Amniotic epithelial cell (primary cell): Measurements from ENCODE around the gene TNIK.
A peak's percentile ranks its signal among the peaks of the same experiment; 100 is the strongest.
"Not testable (repeated sequence)": the region's sequence is repeated elsewhere in the genome, so short reads cannot be mapped to it uniquely, and the experiment has no call there.

ENCODE experiments used
- DNase-seq: peaks from one replicate; pipeline ENCODE4 v3.0.0-alpha.2; 2010; ENCODE audit warnings: low read depth

The TNIK gene

DNA sequence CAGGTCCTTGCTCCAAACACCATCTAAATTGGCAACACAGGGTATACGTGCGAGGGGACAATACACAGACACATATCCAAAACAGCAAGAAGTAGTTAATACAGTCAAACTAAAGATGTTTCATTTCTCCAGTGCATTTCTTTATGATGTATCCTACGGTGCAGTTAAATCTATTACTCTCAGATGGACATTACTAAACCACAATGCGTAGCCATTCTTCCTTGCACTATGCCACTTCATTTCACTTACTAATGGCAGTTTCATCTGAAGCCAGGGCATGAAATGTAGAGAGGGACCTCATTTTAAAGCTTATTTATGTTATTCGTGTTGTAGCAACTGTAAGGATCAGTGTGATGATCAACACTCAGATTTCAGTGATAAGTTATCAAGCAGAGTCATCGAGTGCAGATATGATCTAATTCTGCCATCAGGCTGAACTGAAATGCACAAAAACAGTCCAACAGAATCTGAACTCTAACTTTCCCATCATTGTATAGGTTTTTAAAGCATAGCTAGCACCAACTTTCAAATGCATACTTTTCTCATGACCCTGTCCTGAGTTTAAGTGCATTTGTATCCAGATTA lies 14.5 kb downstream of the TNIK start:
- no peak for DNase-seq

DNA sequence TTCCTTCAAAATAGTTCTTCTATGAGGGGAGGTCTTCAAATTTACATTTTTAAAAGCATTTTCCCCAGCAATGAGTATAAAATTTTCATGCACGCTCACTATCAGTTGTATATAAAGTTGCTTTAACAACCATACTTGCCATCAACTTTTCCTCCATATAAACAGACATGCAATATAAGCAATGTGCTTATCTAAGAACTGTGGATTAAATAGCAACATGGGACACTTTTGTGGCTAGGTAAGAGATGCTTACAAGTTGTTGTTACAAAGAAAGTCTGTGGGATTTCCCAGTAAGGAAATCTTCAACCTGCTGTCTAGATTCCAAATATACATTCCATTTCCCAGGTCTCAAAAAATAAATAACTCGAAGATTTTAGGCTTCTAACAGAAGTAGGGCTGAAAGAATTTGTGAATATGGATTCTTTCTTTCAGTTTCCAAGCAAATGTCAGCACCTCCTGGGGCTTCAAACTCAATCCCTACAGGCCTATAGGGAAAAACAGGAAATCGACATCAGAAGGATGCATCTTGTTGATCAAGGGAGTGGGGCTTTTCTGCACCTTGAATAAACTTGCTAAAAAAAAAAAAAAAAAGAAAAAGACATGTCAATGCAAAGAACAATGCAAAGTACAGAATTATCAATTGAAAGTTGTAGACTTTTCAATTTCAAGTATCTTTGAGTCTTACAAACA lies 16.1 kb downstream of the TNIK start:
- no peak for DNase-seq

DNA sequence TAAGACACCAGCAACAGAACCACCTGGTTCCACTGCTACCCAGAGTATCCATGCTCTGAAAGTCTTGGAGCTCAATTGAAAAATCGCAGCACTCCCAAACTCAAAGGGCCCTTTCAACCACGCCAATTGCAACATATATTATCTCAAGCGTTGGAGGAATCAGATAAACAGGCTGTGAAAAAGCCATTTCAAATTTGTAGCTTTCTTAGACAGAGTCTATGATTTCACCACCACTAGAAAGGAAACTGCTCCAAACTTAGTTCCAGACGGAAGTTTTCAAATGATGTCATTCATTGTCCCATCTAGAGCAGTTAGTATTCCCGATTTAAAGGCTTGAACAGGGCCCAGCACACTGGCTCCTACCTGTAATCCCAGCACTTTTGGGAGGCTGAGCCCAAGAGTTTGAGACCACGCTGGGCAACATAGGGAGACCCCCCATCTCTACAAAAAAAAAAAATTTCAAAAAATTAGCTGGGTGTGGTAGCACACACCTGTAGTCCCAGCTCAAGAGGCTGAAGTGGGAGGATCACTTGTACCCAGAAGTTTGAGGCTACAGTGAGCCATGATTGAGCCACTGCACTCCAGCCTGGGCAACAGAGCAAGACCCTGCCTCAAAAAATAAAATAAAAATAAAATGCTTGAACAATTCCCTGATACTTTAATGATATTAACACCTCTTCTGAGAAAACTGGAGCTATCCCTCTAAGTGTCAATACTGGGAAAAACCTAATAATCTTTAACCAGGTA lies 16.8 kb downstream of the TNIK start:
- DNase-seq, result peak; percentile 77

DNA sequence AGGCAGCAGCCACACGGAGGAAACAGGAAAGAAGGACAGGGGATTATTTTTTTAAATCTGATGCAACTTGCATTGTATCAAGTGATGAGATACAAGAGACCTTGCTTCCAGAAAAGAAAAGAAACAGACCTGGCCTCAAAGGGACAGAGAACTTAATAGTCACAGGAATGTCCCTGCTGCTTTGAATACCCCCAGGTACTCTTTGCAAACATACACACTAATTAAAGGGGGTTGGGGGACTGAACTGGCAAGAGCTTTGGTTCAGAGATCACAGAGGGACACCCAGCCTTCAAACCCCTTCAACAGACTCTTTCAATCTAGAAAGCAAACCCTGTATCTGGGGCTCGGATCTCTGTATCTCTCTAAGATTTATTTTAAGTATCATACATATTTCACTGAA lies 18.0 kb downstream of the TNIK start:
- no peak for DNase-seq

DNA sequence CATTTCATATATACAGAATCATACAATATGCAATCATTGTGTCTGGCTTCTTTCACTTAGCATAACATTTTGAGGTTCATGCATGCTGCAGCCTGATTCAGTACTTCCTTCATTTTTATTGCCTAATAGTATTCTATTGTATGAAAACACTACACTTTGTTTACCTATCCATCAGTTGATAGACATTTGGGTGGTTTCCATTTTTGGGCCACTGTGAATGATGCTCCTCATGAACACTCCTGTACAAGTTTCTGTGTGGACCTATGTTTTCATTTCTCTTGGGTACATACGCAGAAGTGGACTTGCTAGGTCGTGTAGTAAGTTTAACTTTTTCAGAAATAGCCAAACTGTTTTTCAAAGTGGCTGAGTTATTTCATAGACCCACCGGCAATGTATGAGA lies 18.8 kb downstream of the TNIK start:
- no peak for DNase-seq

DNA sequence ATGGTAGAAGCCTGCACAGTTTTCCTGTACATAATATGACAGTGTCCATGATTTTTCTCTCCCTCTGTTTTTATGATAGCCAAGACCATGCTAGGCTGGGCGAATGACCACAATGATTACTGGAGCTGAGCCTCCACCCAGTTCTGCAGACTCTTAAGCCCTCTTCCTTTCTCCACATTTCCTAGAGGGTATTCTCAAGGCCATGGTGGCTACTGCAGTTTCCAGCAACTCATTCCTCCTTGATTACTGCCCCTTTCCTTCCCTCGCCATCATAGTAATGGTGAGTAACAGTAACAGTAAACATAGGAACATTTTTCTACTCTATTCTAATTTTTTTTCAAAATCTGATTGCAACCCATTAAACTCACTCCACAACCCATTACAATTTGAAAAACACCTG lies 20.2 kb downstream of the TNIK start:
- DNase-seq, result peak; percentile 70

DNA sequence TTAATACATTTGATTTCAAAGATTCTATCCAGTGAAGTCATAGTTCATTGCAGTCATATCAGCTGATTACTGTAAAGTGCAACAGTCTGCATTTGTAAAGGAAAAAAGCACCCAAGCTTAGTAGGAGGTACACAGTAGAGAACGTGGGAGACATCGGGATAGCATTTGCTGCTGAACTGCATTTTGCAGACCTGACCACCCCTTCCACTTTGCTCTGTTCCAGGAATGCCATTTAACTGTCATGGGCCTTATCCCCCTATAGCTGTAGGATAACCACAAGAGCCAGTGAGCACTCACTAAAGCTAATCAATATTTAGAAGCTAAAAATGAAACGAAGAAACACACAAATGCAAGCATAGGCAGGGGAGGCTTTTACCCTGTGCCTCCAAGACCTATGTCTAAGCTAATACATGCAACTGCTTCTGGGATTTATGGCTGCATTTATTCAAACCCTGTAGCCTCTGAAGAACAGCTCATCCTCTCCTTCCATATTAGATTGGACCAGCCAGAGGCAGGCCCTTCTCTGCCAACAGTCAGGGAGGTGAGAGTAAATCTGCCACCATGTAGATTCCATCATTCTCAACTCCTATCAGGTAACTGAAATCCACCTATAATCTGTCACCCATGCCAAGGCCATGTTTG lies 23.0 kb downstream of the TNIK start:
- DNase-seq, result no peak

DNA sequence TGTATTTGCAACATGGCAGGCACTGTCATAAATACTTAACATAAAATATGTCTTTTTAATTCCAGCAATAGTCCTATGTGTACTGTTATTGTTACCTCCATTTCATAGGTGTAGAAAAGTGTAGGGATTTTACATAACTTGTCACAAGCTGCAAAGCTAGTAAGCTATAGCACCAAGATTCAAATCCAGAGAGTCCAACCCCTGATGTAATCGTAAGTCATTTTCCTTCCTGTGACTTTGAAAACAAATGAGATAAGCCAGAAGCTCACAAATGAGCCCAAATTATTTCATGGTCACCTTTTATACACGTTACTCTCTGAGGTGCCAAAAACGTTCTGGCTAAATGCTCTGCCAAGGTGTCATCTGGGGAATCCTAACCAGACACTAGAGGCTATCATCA lies 23.8 kb downstream of the TNIK start:
- DNase-seq, result no peak

DNA sequence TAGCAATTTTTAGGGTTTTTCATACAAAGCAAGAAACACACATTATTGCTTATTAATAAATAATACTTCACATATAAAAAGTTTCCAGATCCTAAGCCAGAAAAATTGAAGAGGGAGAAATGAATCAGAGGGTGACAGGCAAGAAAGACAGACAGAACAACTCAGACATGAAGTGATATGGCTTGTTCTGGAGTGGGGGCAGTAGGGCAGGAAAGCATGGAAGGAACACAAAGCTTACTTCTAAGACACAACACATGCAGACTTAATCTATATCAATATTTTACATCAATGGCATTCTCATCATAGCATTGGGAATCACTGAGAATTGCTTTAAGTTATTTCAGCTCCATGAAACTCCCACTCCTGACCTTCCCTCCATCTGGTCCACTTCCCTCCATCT lies 24.4 kb downstream of the TNIK start:
- no peak for DNase-seq

DNA sequence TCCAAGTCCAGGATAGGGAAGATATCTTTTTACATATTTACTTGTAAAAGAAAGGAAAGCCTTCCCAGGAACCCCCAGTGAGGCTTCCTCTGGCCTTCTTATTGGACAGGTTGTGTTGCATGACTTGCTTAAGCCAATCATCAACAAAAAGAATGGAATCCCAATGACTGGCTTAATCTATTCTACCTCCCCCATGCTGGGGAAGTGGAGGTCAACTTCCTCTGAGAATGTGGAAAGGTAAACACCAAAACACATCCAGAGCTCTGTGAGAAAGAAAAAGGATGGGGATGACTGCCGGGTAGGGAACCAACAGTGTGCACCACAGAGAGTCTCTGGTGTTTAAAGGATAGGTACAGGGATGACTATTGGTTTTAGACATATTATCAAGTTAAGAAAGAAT lies 25.1 kb downstream of the TNIK start:
- no peak for DNase-seq

DNA sequence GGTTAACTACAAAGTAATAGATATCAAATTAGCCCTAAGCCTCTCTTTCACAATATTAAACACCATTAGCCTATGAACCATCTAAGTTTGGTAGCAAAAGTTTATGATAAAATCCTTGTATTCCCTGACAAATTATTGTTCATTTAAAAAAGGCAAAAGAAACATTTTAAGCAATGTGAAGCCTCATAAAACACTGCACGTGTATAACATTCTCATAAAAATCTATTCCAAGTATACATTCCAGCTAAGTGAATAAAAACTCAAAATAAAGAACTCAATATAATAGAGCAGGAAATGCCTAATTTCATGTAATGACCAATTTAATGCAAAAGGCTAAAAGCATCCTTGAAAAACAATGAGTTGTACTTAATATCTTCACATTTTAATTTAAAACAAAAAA lies 27.7 kb downstream of the TNIK start:
- no peak for DNase-seq

DNA sequence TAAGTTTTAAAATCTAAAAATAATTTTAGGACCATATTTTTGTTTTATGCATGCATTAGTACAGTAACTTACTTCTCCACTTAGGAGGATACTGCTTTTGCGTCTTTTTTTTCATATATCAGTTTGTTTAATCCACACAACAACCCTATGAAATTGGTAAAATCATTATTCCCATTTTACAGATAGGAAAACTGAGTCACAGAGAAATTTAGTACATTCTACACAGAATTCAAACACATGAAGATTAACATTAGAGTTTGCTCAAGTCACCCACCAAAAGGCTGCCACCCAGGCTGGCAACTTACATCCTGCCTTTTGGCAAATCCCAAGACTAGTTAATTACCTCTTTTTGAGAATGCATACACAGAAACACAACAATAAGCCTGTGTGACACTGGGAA lies 28.7 kb downstream of the TNIK start:
- DNase-seq, result no peak

DNA sequence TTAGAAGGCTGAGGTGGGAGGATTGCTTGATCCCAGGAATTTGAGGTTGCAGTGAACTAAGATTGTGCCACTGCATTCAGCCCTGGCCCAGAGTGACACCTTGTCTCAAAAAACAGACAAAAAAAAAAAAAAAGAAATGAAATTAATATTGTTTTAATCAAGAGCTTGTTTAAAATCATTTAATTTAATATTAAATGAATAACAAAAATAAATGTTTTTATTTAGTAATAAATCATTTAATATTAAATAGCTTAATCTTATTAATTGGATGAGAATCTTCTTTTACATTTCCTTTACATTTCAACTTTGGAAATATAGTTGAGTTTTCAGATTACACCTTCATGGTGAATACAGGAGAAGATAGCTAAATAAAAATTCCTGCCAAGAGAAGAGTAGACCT lies 29.7 kb downstream of the TNIK start:
- no peak for DNase-seq

DNA sequence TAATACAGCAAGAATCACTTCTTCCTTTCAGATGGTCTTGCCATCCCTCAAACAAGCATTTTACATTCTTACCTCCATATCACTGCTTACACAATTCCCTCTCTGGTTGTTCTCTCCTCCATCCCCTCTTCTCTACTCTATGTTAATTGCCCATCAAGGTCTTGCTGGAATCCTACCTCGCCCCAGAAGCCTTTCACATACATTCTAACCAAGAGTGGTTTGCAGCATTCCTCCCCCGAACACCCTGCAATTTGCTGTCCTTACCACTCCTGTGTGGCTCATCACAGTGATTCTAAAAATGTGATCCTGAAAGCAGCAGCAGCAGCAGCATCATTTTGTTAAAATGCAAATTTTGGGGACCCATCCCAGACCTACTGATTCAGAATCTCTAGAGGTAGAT lies 30.6 kb downstream of the TNIK start:
- DNase-seq, result peak; percentile 18

DNA sequence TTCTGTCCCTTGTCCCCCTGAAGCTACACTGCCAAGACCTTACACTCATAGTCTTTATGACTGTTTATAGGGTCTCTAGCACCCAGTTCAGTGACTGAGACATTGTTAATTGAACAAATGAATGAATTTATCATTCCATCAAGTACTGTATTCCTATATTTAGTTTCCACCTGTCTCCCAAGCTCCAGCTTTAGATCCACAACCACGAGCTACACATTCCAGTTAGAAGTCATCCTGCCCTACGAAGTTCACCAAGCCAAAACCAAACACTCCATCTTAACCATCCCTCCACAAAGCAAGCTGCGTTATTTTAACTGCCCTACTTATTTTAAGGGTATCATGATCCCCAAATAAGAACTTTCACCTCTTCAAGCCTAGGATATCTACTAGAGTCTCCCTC lies 31.3 kb downstream of the TNIK start:
- DNase-seq, result no peak

DNA sequence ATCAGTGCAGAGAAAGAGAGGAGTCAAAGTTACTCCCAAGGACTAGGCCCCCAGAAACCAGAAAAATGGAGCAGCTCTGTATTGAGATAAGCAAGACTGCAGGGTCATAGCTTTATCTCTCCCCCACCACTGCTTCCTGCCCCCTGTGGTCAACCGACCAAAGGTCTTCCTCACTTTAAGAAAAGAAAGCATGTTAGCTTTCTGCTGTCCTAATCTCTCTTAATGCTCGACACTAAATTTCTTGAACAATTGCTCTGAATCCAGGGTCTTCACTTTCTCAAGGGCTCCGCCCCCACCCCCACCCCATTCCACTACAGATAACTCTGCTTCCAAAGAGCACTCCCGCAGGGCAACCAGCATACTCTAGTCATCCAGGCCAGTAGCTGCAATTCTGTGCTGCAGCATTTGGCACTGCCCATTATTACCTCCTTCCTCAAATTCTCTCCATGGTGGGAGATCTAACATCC lies 31.9 kb downstream of the TNIK start:
- no peak for DNase-seq

DNA sequence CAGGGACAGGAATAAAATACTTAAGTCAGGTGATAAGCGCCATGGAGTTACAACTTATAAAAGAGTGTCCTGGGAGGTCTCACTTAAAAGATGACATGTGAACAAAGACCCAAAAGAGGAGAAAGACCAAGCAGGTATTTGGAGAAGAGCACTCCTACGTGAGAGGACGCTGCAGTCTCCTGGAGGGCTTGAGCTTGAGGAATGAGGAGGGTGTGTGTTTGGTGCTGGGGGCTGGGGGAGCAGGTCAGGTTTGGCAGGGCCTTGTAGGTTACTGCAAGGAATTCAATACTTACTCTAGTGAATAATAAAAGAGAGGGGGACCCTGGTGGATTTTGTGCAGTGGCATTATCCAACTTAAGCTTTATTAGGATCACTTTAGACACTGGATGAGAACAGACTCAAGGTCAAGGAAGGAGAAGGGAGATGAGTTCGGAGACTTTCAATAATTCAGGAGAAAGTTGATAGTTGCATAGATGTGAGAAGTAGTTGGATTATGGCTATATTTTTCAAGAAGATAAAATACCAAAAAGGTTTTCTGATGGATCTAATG lies 32.4 kb downstream of the TNIK start:
- no peak for DNase-seq

DNA sequence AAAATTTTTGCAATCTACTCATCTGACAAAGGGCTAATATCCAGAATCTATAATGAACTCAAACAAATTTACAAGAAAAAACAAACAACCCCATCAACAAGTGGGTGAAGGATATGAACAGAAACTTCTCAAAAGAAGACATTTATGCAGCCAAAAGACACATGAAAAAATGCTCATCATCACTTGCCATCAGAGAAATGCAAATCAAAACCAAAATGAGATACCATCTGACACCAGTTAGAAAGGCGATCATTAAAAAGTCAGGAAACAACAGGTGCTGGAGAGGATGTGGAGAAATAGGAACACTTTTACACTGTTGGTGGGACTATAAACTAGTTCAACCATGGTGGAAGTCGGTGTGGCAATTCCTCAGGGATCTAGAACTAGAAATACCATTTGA lies 36.1 kb downstream of the TNIK start:
- not testable (repeated sequence) for DNase-seq

DNA sequence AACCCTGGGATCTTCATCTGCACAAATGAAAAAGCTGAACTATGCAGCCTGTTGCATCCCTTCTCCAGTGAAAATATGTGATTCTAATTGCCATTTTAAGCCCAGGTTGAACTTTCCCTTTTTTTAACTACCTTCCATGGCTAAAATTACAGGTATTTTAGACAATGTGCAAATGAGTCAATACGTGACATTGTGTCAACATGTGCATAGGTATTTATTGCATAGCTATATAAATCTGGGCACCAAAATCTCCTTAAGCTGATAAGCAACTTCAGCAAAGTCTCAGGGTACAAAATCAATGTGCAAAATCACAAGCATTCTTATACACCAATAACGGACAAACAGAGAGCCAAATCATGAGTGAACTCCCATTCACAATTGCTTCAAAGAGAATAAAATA lies 37.4 kb downstream of the TNIK start:
- DNase-seq, result not testable (repeated sequence)

DNA sequence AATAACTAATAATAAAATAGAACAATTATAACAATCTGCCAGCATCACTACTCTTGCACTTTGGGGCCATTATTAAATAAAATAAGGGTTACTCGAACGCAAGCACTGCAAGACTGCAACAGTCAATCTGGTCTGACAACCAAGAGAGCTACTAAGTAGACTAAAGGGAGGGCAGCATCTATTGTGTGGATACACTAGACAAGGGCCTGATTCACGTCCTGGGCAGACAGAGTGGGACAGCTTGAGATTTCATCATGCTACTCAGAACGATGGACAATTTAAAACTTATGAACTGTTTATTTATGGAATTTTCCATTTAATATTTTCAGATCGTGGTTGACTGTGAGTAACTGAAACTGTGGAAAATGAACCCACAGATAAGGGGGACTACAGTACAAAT lies 39.5 kb downstream of the TNIK start:
- DNase-seq, result peak; percentile 61

DNA sequence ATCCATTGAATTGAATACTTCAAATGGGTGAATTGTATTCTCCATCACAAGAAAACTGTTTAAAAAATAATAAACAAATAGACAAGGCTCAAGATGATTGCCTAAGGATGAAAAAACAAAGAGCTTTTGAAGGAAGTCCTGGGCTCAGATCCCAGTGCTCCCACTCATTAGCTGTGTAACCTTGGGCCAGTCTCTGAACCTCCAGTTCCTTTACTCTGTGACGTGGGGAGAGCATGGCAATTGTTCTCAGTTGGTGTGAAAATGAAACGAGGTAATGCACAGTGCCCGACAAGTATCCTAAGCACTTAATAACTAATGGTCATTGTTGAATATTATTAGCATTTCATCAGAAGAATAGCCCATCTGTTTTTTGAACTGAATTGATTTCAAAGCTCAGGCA lies 40.7 kb downstream of the TNIK start:
- no peak for DNase-seq

DNA sequence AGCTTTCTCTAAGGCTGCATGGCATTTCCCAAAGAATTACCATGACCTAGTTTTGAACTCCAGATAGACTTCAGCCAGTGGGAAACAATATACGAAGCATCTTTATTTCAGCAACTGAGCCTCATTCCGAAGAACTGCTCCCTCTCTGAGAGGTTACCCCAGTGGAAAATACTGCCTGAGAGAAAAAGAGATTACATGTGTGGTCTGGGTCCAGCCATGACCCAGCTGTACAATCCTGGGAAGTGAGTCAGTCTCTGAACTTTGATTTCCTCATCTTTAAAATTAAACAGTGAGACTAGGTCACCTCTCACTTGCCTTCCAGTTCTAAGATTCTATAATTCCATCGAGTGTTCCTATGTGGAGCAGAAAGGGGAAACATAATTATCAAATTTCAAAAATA lies 42.4 kb downstream of the TNIK start:
- peak; percentile 94 for DNase-seq

DNA sequence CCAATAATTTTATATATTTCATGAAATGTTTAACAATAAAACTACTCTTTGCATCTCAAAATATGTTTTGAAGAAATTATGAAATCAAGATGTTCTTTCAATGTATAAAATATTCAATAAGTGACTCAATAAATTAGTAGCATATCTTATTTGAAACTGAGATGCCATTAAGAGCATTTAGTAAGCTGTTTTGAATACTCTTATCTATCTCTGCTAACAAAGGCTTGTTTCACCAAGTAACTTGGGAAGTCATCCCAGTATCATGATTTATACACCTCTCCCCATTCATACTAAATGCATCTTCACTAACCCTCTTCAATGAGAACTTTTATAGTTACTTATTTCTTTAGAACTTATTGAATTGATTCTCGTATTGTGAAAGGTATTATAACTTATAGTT lies 43.1 kb downstream of the TNIK start:
- DNase-seq, result peak; percentile 34
